Activated T-cell treated with anti-CD3 and anti-CD28 coated beads, Interleukin-2, amount 50 U/mL, for 72 hours (primary cell): ENCODE measurements around the gene LTA4H. TPM values are rescaled to one million over a fixed set of nuclear protein-coding genes. Genes with fewer than 3 reads are reported as not detected.

Experiments
- ATAC-seq, 2 donors: fragments of 150-1000 bp; cut with Tn5 transposase; replicated peaks in 1 of 2; 2 replicates each; pipeline ENCODE4 v1.10.0; 2021; ENCODE audit warnings: moderate library complexity in 2 of 2, mild to moderate bottlenecking in 1 of 2
- DNase-seq, 2 donors: peaks; one replicate each; pipeline ENCODE4 v3.0.0; 2021 to 2022; ENCODE audit warnings: mixed read lengths in 1 of 2
- H3K27ac Mint-ChIP-seq: one replicate; pipeline ENCODE4 v1.8.0; 2022; ENCODE audit warnings: mild to moderate bottlenecking, moderate library complexity, mixed read lengths
- H3K27me3 Mint-ChIP-seq: one replicate; pipeline ENCODE4 v1.8.0; 2022; ENCODE audit warnings: low read depth, mixed read lengths
- H3K36me3 Mint-ChIP-seq, 2 donors: one replicate each; pipeline ENCODE4 v1.8.0; 2022; ENCODE audit warnings: mixed read lengths in 2 of 2, mild to moderate bottlenecking in 1 of 2; ENCODE audit not compliant: insufficient read depth in 2 of 2
- H3K4me1 Mint-ChIP-seq: one replicate; pipeline ENCODE4 v1.8.0; 2022; ENCODE audit warnings: low read depth, mixed read lengths
- H3K4me3 Mint-ChIP-seq, 2 donors: one replicate each; pipeline ENCODE4 v1.8.0; 2022; ENCODE audit warnings: mild to moderate bottlenecking in 2 of 2, mixed read lengths in 2 of 2, moderate library complexity in 2 of 2
- H3K9me3 Mint-ChIP-seq, 2 donors: one replicate each; pipeline ENCODE4 v1.8.0; 2022; ENCODE audit warnings: mixed read lengths in 2 of 2
- total RNA-seq, 2 donors: library from RNA; stranded (reverse); gene quantifications; one replicate each; pipeline ENCODE4 v1.2.3, GENCODE V29; 2022

Gene LTA4H
- 100 to 1,000 TPM; 115 to 116 TPM for total RNA-seq

DNA sequence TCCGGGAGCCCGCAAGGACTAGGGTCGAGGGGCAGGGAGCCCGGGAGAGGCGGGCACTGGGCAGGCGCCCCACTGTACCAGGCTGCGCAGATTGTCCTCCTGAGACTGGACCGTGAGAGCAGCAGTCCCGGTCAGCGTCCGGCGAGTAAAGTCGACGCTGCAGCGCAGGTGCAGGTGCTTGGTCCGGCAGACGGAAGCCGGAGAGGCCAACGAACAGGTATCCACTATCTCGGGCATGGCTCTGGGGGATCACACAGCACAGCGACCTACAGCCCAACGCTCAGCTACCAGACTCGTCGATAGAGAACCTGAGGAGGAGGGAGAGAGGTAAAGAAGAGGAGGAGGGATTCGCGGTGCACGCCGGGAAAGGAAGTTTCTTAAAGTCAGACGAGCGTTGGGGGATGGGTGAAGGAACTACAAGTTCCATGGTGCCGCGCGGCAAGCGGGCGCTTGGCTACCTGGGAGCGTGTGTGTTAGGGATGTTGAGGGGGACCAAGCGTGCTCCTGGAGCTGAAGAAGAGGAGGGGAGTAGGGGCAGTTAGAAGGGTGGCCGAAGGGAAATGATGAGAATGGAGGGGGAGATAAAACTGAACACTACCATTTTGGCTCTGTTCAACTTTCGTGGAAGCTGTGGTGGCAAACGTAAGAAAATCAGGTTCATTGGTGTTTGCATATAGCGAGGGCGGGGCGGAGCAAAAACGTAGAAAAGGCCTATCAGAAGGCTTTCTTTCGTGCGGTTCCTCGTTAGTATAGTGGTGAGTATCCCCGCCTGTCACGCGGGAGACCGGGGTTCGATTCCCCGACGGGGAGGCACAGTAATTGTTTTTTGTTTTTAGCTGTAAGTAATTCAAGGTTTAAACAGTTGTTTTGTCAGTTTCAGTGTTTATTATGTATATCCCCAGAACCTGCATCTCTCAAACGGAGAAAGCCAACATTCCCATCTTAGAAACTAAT lies at the start of gene LTA4H:
Gene LTA4H (minus strand): TSS at position 305 of the 954 bp plus-strand sequence. CDS start 68 bp downstream, at position 237.
- ATAC-seq, result peak; percentile 94 to 95
- Mint-ChIP-seq H3K4me1 (peaks cover 18% of the 10 kb centered on the region), H3K4me3 (no peak within 1 kb of the TSS), H3K9me3 (no peaks in the 10 kb centered on the region), H3K27ac (no peak within 1 kb of the TSS), H3K36me3 (no peaks in the 10 kb centered on the region), H3K27me3 (no peaks in the 10 kb centered on the region)
- DNase-seq, result peak; percentile 94 to 98

DNA sequence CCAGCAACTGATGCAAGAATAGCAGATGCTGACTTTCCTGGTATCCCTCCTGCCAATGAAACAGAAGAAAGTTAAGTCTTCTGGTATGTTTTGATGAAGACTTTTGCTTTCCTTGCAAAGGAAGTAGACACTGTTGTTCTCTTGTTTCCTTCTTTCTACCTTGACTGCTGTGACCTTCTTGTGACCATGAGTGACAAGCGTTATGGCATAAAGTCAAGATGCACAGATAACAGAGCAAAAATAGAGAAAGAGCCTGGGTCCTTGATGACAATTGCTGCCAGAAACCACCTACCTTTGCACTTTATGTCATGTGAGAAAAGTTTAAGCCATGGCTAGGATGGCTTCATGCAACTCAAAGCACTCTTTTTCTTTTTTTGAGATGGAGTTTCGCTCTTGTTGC lies 49.2 kb upstream of the LTA4H start:
- Mint-ChIP-seq H3K4me1 (no peaks in the 10 kb centered on the region), H3K27ac (no peak overlapping the region), H3K27me3 (no peaks in the 10 kb centered on the region), H3K36me3 (peaks cover 7 to 10% of the 10 kb centered on the region in 2 donors), H3K9me3 (peaks cover 7 to 10% of the 10 kb centered on the region in 2 donors), H3K4me3 (no peak overlapping the region)
- DNase-seq (no peak), ATAC-seq (no peak)

DNA sequence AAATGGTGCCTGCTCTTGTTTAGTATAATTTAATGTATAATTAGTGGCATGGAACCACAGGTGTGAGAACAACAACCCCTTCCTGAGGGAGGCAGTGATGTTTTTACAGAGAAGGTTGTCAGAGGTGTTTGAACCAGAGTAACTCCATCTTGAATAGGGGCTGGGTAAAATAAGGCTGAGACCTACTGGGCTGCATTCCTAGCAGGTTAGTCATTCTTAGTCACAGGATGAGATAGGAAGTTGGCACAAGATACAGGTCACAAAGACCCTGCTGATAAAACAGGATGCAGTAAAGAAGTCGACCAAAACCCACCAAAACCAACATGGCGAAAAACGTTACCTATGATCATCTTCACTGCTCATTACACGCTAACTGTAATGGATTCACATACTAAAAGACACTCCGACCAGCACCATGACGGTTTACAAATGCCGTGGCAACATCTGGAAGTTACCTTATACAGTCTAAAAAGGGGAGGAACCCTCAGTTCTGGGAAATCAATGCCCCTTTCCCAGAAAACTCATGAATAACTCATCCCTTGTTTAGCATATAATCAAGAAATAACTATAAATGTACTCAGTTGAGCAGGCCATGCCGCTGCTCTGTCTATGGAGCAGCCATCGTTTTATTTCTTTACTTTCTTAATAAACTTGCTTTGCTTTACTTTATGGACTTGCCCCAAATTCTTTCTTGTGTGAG lies 47.8 kb upstream of the LTA4H start:
- Mint-ChIP-seq H3K36me3 (peaks cover 5 to 8% of the 10 kb centered on the region in 2 donors), H3K9me3 (peaks cover 5 to 6% of the 10 kb centered on the region in 2 donors), H3K27ac (no peak overlapping the region), H3K4me1 (no peaks in the 10 kb centered on the region), H3K27me3 (no peaks in the 10 kb centered on the region), H3K4me3 (no peak overlapping the region)
- DNase-seq, result no peak
- no peak for ATAC-seq

DNA sequence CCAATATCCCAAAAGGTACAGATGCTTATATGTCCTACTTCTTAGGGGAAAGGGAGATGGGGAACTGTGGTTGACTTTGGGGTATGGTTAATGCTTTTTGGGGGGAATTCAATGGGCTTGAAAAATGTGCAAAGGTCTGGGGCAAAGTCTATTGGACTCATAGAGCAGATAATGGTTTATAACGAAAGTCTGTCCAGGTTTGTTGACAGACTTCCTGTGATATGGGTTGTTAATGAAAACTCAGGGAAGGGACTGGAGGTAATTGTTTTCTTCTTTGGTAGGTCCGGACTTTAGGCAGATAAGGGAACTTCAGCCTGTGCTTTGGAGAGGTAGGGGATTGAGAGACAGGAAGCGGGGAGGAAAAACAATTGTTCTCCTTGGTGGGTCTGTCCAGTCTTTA lies 46.2 kb upstream of the LTA4H start:
- peaks cover 5 to 8% of the 10 kb centered on the region in 2 donors for H3K36me3 Mint-ChIP-seq
- DNase-seq, result no peak
- ATAC-seq, result no peak
- no peak overlapping the region for H3K27ac Mint-ChIP-seq
- H3K4me1 Mint-ChIP-seq, result no peaks in the 10 kb centered on the region
- peaks cover 5 to 6% of the 10 kb centered on the region in 2 donors for H3K9me3 Mint-ChIP-seq
- H3K27me3 Mint-ChIP-seq, result no peaks in the 10 kb centered on the region
- H3K4me3 Mint-ChIP-seq, result no peak overlapping the region

DNA sequence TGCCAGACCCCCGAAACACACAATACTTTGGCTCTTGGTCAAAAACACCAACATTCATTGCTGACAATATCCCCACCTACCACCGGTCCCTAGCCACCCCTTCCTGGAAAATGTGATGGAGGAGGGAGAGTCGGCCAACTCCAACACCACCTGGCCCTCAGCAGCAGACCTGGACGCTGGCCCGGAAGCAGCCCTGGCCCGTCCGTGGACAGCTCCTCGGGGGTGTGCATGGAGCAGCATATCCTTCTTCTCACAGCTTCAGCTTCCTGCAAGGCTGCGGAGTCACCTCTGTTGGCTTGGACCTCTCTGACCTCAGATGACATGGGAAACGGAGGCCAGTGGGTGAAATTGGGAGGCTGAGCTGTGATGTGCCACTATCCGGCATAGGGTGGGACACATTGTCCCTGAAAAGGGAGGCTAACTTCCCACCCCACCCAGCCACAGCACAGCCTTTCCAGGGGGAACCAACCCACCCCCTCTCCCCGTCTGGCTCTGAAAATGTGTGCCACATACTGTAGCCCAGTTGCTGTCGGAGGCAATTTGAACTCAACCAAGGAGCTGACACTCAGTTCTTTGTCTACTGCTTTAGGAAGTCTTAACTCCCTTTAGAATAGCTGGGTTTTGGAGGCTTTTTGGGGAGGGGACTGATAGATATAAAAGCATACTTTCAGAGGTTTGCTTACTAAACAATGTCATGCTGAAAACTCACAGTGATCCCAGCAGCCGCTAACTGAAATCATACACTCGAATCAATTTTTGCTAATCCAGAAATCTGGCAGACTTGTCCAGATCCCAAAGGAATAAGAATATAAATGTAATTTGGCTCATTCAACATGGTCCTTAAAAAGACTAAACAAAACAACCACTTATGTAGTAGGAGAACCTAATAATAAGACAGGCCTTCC lies 43.1 kb upstream of the LTA4H start:
- no peaks in the 10 kb centered on the region for H3K9me3 Mint-ChIP-seq
- H3K27ac Mint-ChIP-seq, result no peak overlapping the region
- ATAC-seq, result no peak
- no peak overlapping the region for H3K4me3 Mint-ChIP-seq
- peaks cover 4% of the 10 kb centered on the region for H3K4me1 Mint-ChIP-seq
- no peak for DNase-seq
- no peaks in the 10 kb centered on the region for H3K27me3 Mint-ChIP-seq
- no peaks in the 10 kb centered on the region for H3K36me3 Mint-ChIP-seq

DNA sequence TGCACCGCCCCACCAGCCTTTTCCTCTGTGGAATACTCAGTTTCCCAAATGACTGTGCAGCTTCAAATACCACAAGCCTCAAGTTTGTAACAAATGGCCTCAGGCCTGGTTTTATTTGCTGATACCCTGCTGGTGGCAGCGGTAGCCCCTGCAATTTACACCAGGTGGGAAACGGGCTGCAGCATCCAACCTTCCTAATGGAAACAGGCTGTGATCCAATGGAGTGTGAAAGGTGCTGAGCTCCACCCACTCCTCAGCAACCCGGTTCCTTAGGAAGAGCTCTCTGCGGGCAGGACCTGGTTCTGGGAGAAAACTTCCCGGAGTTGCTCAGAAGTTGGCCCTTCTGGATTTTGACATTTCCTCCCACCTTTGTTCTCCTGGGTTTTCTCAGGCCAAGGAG lies 41.7 kb upstream of the LTA4H start:
- Mint-ChIP-seq H3K36me3 (no peaks in the 10 kb centered on the region), H3K4me3 (no peak overlapping the region), H3K27ac (no peak overlapping the region), H3K4me1 (peaks cover 10% of the 10 kb centered on the region), H3K9me3 (no peaks in the 10 kb centered on the region), H3K27me3 (peaks cover 5% of the 10 kb centered on the region)
- DNase-seq (no peak), ATAC-seq (no peak)

DNA sequence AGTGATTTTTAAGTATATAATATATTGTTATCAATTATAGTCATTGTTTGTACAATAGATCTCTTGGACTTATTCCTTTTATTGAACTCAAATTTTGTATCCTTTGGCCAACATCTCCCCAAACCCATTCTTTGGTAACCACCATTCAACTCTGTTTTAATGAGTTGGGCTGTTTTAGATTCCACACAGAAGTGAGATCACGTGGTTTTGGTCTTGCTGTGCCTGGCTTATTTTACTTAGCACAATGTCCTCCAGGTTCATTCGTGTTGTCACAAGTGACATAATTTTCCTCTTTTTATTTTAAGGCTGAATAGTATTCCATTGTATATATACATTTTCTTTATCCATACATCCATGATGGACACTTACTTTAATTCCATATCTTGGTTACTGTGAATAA lies 40.2 kb upstream of the LTA4H start:
- ATAC-seq (no peak), DNase-seq (no peak)
- no peak overlapping the region for H3K27ac Mint-ChIP-seq
- peaks cover 19% of the 10 kb centered on the region for H3K4me1 Mint-ChIP-seq
- H3K27me3 Mint-ChIP-seq, result peaks cover 5% of the 10 kb centered on the region
- H3K9me3 Mint-ChIP-seq, result no peaks in the 10 kb centered on the region
- H3K4me3 Mint-ChIP-seq, result no peak overlapping the region
- H3K36me3 Mint-ChIP-seq, result no peaks in the 10 kb centered on the region

DNA sequence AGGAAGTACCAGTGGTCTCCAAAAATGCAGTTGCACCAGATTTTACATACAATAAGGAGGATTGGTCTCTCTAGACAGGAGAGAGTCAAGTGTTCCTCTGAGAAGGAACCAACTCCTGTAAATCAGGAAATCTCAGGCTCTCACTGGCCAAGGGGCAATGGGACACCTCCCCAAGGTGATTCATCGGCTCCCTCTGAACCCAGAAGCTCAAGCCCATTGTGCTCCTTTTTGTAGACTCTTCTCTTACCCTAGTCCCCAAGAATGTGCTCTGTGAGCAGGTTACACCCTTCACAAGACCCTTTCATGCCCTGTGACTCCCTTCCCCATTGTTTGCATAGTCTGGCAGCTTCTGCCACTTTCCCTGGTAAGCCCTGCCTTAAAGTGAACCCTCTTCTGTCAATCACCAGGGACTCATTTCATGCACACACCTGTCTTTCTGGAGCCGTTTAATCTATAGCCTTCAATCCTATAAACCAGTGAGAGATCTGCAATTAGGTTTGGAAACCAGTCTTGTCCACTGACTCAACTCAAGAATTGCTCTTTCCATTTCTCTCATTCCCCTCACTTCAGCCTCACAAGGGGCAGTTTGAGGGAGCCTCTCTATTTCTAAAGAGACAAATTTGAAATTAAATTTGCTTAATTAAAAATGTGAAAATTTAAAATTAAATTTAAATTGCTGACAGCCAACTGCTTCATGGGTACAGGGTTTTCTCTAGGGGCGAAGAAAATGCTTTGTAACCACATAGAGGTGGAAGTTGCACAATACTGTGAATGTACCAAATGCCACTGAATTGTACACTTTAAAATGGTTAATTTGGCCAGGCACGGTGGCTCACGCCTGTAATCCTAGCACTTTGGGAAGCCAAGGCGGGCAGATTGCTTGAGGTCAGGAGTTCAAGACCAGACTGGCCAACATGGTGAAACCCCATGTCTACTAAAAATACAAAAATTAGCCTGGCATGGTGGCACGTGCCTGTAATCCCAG lies 38.3 kb upstream of the LTA4H start:
- peak in 1 of 2 donors; percentile 38 for ATAC-seq
- H3K4me1 Mint-ChIP-seq, result peaks cover 23% of the 10 kb centered on the region
- H3K4me3 Mint-ChIP-seq, result no peak overlapping the region
- peaks cover 5% of the 10 kb centered on the region for H3K27me3 Mint-ChIP-seq
- no peaks in the 10 kb centered on the region for H3K9me3 Mint-ChIP-seq
- no peaks in the 10 kb centered on the region for H3K36me3 Mint-ChIP-seq
- DNase-seq, result no peak
- H3K27ac Mint-ChIP-seq, result no peak overlapping the region

DNA sequence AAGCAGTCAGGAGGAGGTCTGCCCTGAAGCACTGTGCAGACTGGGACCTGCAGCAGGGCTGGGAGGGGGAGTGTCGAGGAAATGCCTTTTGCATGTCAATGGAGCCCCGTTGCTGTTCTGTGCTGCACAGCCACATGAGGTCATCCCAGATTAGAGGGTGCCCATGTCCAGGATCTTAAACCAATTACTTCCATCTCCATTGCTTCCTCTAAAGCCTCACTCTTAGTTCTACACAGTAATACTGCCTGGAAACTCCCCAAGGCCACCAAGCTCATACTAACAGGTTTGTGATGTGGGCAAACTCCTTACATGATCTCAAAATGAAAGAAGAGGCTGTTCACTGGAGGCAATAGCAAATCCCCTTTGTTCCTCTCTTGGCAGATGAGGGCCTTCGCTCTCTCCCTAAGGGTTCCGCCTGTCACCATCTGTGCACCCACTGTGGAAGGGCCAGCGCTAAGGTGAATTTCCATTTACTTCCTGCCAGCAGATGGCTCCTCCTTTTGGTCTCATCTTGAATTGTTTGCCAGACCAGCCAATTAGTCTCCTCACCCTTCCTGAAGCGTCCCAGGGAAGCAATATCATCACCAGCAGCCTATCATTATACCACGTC lies 35.4 kb upstream of the LTA4H start:
- peaks cover 23% of the 10 kb centered on the region for H3K4me1 Mint-ChIP-seq
- no peak for DNase-seq
- H3K4me3 Mint-ChIP-seq, result no peak overlapping the region
- H3K9me3 Mint-ChIP-seq, result no peaks in the 10 kb centered on the region
- ATAC-seq, result peak; percentile 54 to 70
- H3K27ac Mint-ChIP-seq, result no peak overlapping the region
- no peaks in the 10 kb centered on the region for H3K36me3 Mint-ChIP-seq
- peaks cover 5% of the 10 kb centered on the region for H3K27me3 Mint-ChIP-seq

DNA sequence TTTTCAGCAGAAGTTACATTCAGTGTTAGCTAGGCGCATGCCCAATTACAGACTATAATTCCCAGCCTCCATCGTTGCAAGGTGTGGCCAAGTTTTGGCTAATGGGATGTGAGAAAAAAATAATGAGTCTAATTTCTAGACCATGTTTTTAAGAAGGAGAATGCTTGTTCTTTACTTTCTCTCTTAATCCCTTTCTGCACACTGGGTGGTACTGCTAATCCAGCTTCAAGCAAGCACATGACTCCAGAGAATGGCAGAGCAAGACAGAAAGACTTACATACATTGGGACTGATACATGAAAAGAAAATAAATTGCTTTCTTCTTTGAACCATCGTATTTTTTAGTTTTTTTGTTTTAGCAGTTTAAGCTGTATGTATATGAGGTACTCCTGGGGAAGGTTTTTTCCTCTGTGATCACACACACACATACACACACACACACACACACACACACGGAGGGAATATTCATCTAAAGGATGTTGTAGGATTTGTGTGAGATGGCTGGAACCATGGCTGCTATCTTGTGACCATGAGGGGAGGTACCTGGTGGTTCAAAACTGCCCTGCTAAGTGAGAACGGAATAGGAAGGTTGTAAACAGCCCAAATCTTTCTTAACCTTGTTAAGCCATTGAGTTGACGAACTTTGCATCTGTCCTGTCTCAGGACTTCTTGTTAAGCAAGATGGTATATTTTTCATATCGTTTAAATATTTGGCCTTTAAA lies 34.3 kb upstream of the LTA4H start:
- DNase-seq (no peak), ATAC-seq (no peak)
- H3K9me3 Mint-ChIP-seq, result no peaks in the 10 kb centered on the region
- H3K27ac Mint-ChIP-seq, result no peak overlapping the region
- H3K4me3 Mint-ChIP-seq, result no peak overlapping the region
- H3K27me3 Mint-ChIP-seq, result peaks cover 5% of the 10 kb centered on the region
- H3K36me3 Mint-ChIP-seq, result no peaks in the 10 kb centered on the region
- H3K4me1 Mint-ChIP-seq, result peaks cover 27% of the 10 kb centered on the region

DNA sequence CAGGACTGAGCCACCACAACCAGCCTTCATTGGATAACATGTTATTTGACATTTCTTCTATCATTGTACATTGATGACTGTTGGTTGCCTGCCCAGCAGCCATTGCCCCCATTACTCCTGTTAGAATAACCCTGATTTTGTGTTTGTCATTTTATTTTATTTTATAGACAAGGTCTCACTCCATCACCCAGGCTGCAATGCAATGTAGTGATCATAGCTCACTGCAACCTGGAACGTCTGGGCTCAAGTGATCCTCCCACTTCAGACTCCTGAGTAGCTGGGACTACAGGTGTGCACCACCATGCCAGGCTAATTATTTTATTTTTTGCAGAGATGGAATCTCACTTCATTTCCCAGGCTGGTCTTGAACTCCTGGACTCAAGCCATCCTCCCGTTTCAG lies 33.2 kb upstream of the LTA4H start:
- H3K9me3 Mint-ChIP-seq, result no peaks in the 10 kb centered on the region
- peaks cover 35% of the 10 kb centered on the region for H3K4me1 Mint-ChIP-seq
- H3K4me3 Mint-ChIP-seq, result no peak overlapping the region
- ATAC-seq (no peak), DNase-seq (no peak)
- no peak overlapping the region for H3K27ac Mint-ChIP-seq
- no peaks in the 10 kb centered on the region for H3K36me3 Mint-ChIP-seq
- peaks cover 5% of the 10 kb centered on the region for H3K27me3 Mint-ChIP-seq
